ENCODE data around the gene LAMTOR2.

LAMTOR2 gene

GRCh38 chr1:156106624-156107488 is 52.3 kb downstream of the LAMTOR2 start:
- TF ChIP-seq SIN3A (IDR thresholded peaks at IDR 0.05; ENCODE audit: borderline replicate concordance, insufficient read depth, low read length) (no peak), REST (IDR thresholded peaks at IDR 0.05; ENCODE audit: insufficient read depth in 1 of 2, low read depth in 2 of 2, low read length in 2 of 2) (no peak), POLR2AphosphoS5 (IDR thresholded peaks at IDR 0.05; ENCODE audit: low read depth, low read length) (no peak), FOXP2 (optimal IDR thresholded peaks at IDR 0.05; ENCODE audit: borderline replicate concordance, extremely low read depth, extremely low read length, insufficient read depth) (no peak), TAF1 (IDR thresholded peaks at IDR 0.05; ENCODE audit: borderline replicate concordance, insufficient read depth, low read length) (no peak)

- TF ChIP-seq TAF1 (IDR thresholded peaks at IDR 0.05; ENCODE audit: borderline replicate concordance, insufficient read depth, low read length): no peak
- no peak for TF ChIP-seq FOXP2 (optimal IDR thresholded peaks at IDR 0.05; ENCODE audit: borderline replicate concordance, extremely low read depth, extremely low read length, insufficient read depth)
- TF ChIP-seq REST (IDR thresholded peaks at IDR 0.05; ENCODE audit: insufficient read depth in 1 of 2, low read depth in 2 of 2, low read length in 2 of 2): no peak
- no peak for TF ChIP-seq POLR2AphosphoS5 (IDR thresholded peaks at IDR 0.05; ENCODE audit: low read depth, low read length)
- TF ChIP-seq SIN3A (IDR thresholded peaks at IDR 0.05; ENCODE audit: borderline replicate concordance, insufficient read depth, low read length): no peak
Measured at GRCh38 chr1:156108057-156108456, 53.5 kb downstream of the LAMTOR2 start.

Measured in PFSK-1 (cell line).